ENCODE results near the gene FMNL2. TPM values are rescaled to one million over a fixed set of nuclear protein-coding genes. Genes with fewer than 3 reads are reported as not detected.

Gene FMNL2
- total RNA-seq, 1 donor from 2014 or later: 24.7 TPM

GRCh38 chr2:152674334-152674733, 339.4 kb downstream of the FMNL2 start:
- Histone ChIP-seq H3K4me3 (ENCODE audit: low read depth, low read length) (no peak overlapping the region), H3K27me3 (ENCODE audit: control insufficient read depth, insufficient read depth, low read length) (no peaks in the 10 kb centered on the region), H3K36me3 (ENCODE audit: control insufficient read depth, insufficient read depth, low read length) (peaks cover 7% of the 10 kb centered on the region)
- DNase-seq (ENCODE audit: low read depth) (no peak), FAIRE-seq (no peak)
- TF ChIP-seq CTCF (IDR thresholded peaks at IDR 0.05; ENCODE audit: insufficient read depth, low read length, severe bottlenecking): no peak

GRCh38 chr2:152676461-152676860, 341.5 kb downstream of the FMNL2 start:
- Histone ChIP-seq H3K36me3 (ENCODE audit: control insufficient read depth, insufficient read depth, low read length) (peaks cover 4% of the 10 kb centered on the region), H3K27me3 (ENCODE audit: control insufficient read depth, insufficient read depth, low read length) (no peaks in the 10 kb centered on the region), H3K4me3 (ENCODE audit: low read depth, low read length) (no peak overlapping the region)
- FAIRE-seq: no peak
- DNase-seq (ENCODE audit: low read depth): no peak
- TF ChIP-seq CTCF (IDR thresholded peaks at IDR 0.05; ENCODE audit: insufficient read depth, low read length, severe bottlenecking): no peak

- Histone ChIP-seq H3K4me3 (ENCODE audit: low read depth, low read length) (no peak overlapping the region), H3K36me3 (ENCODE audit: control insufficient read depth, insufficient read depth, low read length) (peaks cover 5% of the 10 kb centered on the region), H3K27me3 (ENCODE audit: control insufficient read depth, insufficient read depth, low read length) (no peaks in the 10 kb centered on the region)
- no peak for TF ChIP-seq CTCF (IDR thresholded peaks at IDR 0.05; ENCODE audit: insufficient read depth, low read length, severe bottlenecking)
- FAIRE-seq (no peak), DNase-seq (ENCODE audit: low read depth) (no peak)
These were observed 343.8 kb downstream of the FMNL2 start for GRCh38 chr2:152678808-152679207.

GRCh38 chr2:152682663-152683062, 347.7 kb downstream of the FMNL2 start:
- Histone ChIP-seq H3K27me3 (ENCODE audit: control insufficient read depth, insufficient read depth, low read length) (no peaks in the 10 kb centered on the region), H3K36me3 (ENCODE audit: control insufficient read depth, insufficient read depth, low read length) (peaks cover 3% of the 10 kb centered on the region), H3K4me3 (ENCODE audit: low read depth, low read length) (no peak overlapping the region)
- no peak for TF ChIP-seq CTCF (IDR thresholded peaks at IDR 0.05; ENCODE audit: insufficient read depth, low read length, severe bottlenecking)
- no peak for DNase-seq (ENCODE audit: low read depth)
- FAIRE-seq: no peak

- H3K36me3 ChIP-seq (ENCODE audit: control insufficient read depth, insufficient read depth, low read length): peaks cover 4% of the 10 kb centered on the region
- no peak overlapping the region for H3K4me3 ChIP-seq (ENCODE audit: low read depth, low read length)
- no peaks in the 10 kb centered on the region for H3K27me3 ChIP-seq (ENCODE audit: control insufficient read depth, insufficient read depth, low read length)
- no peak for TF ChIP-seq CTCF (IDR thresholded peaks at IDR 0.05; ENCODE audit: insufficient read depth, low read length, severe bottlenecking)
- DNase-seq (ENCODE audit: low read depth) (no peak), FAIRE-seq (no peak)
These were observed 348.4 kb downstream of the FMNL2 start for GRCh38 chr2:152683400-152683799.

GRCh38 chr2:152686321-152686720, 351.3 kb downstream of the FMNL2 start:
- H3K4me3 ChIP-seq (ENCODE audit: low read depth, low read length): no peak overlapping the region
- no peak for FAIRE-seq
- TF ChIP-seq CTCF (IDR thresholded peaks at IDR 0.05; ENCODE audit: insufficient read depth, low read length, severe bottlenecking): no peak
- no peak for DNase-seq (ENCODE audit: low read depth)
- H3K27me3 ChIP-seq (ENCODE audit: control insufficient read depth, insufficient read depth, low read length): no peaks in the 10 kb centered on the region
- peaks cover 4% of the 10 kb centered on the region for H3K36me3 ChIP-seq (ENCODE audit: control insufficient read depth, insufficient read depth, low read length)
